RWPE1 (cell line): ENCODE measurements around the gene PARP6.
A peak's percentile ranks its signal among the peaks of the same experiment; 100 is the strongest.

Experiments used
- CTCF ChIA-PET: fragments of 350-600 bp; sonication (Branson Sonifier 250); formaldehyde crosslinking; extraction: SDS; loops from one replicate; lab custom pipeline; 2021; lab: Yijun Ruan, JAX
- POLR2A ChIA-PET: fragments of 400-600 bp; formaldehyde crosslinking; extraction: SDS; loops from one replicate; lab custom pipeline; 2020; ENCODE audit warnings: antibody characterized with exemption; ENCODE audit not compliant: low non-redundant PET; lab: Yijun Ruan, JAX
- DNase-seq: peaks from one replicate; pipeline ENCODE4 v3.0.0; 2012; ENCODE audit warnings: low spot score
- H3K27ac ChIP-seq: fragments of 450-650 bp; 2 replicates; pipeline ENCODE4 v1.5.1; 2017
- CTCF ChIP-seq: fragments of 450-650 bp; conservative IDR thresholded peaks from 2 replicates; pipeline ENCODE4 v1.5.1; 2017; ENCODE audit warnings: low read depth, mild to moderate bottlenecking

The PARP6 gene

GRCh38 chr15:72197460-72198355 is 74.6 kb downstream of the PARP6 start, which contains the start of gene GRAMD2A:
GRAMD2A (minus strand) TSS chr15:72197787.
- ChIA-PET POLR2A (interaction anchor here (1.3 kb wide), 1 partner anchor 34 kb away, joined by 6 read pairs; the partner anchor contains the start of gene PKM), CTCF (interaction anchor here (0.5 to 1.1 kb wide), 3 partner anchors 29 to 1171 kb away, joined by 3 read pairs; partner anchors contain the start of gene HCN4)
- DNase-seq, result peak; percentile 96
- no peak for TF ChIP-seq CTCF
- peak within 1 kb of the TSS; percentile 95 for H3K27ac ChIP-seq

- peak overlapping the region; percentile 95 for H3K27ac ChIP-seq
- DNase-seq, result no peak
- POLR2A ChIA-PET, result interaction anchor here (1.3 kb wide), 1 partner anchor 35 kb away, joined by 6 read pairs; the partner anchor contains the start of gene PKM
- TF ChIP-seq CTCF, result no peak
- CTCF ChIA-PET, result interaction anchor here (1.1 kb wide), 1 partner anchor 30 kb away, joined by 3 read pairs; no protein-coding TSS in a partner anchor
These were observed 75.3 kb downstream of the PARP6 start for GRCh38 chr15:72197041-72197459.

- peak overlapping the region; percentile 95 for H3K27ac ChIP-seq
- ChIA-PET CTCF (interaction anchor here (0.9 to 1.1 kb wide), 2 partner anchors 30 to 31 kb away, joined by 3 read pairs; no protein-coding TSS in a partner anchor), POLR2A (no interaction called here)
- DNase-seq, result no peak
- no peak for TF ChIP-seq CTCF
These were observed 75.8 kb downstream of the PARP6 start for GRCh38 chr15:72196409-72197040.

GRCh38 chr15:72195101-72195511 is 77.2 kb downstream of the PARP6 start:
- H3K27ac ChIP-seq, result peak overlapping the region; percentile 95
- CTCF ChIA-PET, result interaction anchor here (0.6 kb wide), 1 partner anchor 259 kb away, joined by 4 read pairs; no protein-coding TSS in a partner anchor
- DNase-seq, result no peak
- no peak for TF ChIP-seq CTCF
- POLR2A ChIA-PET, result no interaction called here

GRCh38 chr15:72193836-72194396 is 78.4 kb downstream of the PARP6 start:
- DNase-seq, result no peak
- no peak for TF ChIP-seq CTCF
- ChIA-PET POLR2A (no interaction called here), CTCF (no interaction called here)
- no peak overlapping the region for H3K27ac ChIP-seq

GRCh38 chr15:72192416-72192815 is 79.9 kb downstream of the PARP6 start:
- ChIA-PET CTCF (no interaction called here), POLR2A (no interaction called here)
- no peak for TF ChIP-seq CTCF
- H3K27ac ChIP-seq, result no peak overlapping the region
- DNase-seq, result no peak
